HAP-1 (cell line): Measurements from ENCODE around the gene MICALL1.
"Not testable (repeated sequence)": the region's sequence is repeated elsewhere in the genome, so short reads cannot be mapped to it uniquely, and the experiment has no call there.

ENCODE experiments used
- DNase-seq, 2 experiments: peaks; one replicate each; pipeline ENCODE4 v3.0.0-alpha.2; 2016 to 2020; ENCODE audit warnings: low spot score in 2 of 2
- H3K27me3 ChIP-seq: fragments of 250-450 bp; sonication (Bioruptor Pico); 2 replicates; pipeline ENCODE4 v1.5.1; 2020; ENCODE audit warnings: low read depth, mild to moderate bottlenecking, moderate library complexity
- H3K36me3 ChIP-seq: fragments of 250-450 bp; sonication (Bioruptor Pico); replicated peaks from 2 replicates; pipeline ENCODE4 v1.5.1; 2020; ENCODE audit warnings: mild to moderate bottlenecking
- H3K4me1 ChIP-seq: fragments of 250-450 bp; sonication (Bioruptor Pico); 2 replicates; pipeline ENCODE4 v1.5.1; 2020; ENCODE audit warnings: mild to moderate bottlenecking
- H3K4me3 ChIP-seq: fragments of 250-450 bp; sonication (Bioruptor Pico); 2 replicates; pipeline ENCODE4 v1.5.1; 2020; ENCODE audit warnings: mild to moderate bottlenecking, moderate library complexity
- H3K9me3 ChIP-seq: fragments of 250-450 bp; sonication (Bioruptor Pico); 2 replicates; pipeline ENCODE4 v1.5.1; 2020; ENCODE audit warnings: mild to moderate bottlenecking, moderate library complexity
- in situ Hi-C: fragments of 300-500 bp; cut with MboI; formaldehyde crosslinking; loops from 3 replicates; pipeline ENCODE4 v1.14.3; 2020; ENCODE audit warnings: low sequenced_read_pairs, inconsistent platforms, mixed read lengths

Gene MICALL1

DNA sequence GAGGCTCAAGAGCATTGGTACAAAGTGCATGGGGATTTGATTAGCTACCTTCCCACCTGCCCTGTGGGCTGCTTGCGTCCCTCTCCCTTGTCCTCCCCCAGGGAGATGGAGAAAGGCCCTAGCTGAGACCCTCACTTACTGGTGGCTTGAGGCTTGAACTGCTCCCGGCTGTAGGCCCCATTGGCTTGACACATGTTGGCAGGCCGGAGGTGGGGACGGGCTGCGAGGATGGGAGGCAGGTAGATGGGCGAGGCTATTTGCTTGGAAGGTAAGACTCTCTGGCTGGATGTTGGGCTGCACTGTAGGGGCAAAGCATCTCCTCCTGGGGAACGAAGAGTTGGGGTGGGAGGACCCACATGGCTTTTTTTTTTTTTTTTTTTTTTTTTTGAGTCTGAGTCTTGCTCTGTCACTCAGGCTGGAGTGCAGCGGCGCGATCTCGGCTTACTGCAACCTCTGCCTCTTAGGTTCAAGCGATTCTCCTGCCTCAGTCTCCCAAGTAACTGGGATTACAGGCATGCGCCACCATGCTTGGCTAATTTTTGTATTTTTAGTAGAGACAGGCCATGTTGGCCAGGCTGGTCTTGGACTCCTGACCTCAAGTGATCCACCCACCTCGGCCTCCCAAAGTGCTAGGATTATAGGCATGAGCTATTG, 41.2 kb downstream of the MICALL1 start:
- H3K9me3 ChIP-seq, H3K4me1 ChIP-seq, H3K27me3 ChIP-seq, H3K4me3 ChIP-seq, DNase-seq, H3K36me3 ChIP-seq, in situ Hi-C loops: not testable (repeated sequence)

DNA sequence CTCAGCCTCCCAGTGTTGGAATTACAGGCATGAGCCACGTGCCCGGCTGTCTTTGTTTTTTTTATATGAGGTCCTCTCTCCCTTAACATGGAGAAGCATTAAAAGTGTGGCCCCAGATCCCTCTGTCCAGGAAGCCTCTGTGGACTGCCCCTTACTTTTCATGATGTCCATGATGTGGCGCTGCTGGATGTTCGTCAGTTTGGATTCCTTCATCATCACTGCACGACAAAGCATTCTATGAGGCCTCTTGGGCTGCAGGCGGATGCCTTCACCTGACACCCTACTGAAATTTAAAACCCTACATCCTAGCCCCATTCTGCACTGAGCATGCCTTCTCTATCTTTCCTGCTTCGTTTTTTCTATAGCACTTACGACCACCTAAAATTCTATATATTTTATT, 45.2 kb downstream of the MICALL1 start:
- H3K4me1 ChIP-seq = peaks cover 5% of the 10 kb centered on the region
- in situ Hi-C loops = loop anchor here (10.0 kb wide), 1 partner anchor 137 kb away; no protein-coding TSS in a partner anchor
- H3K4me3 ChIP-seq = no peak overlapping the region
- H3K36me3 ChIP-seq = peaks cover 8% of the 10 kb centered on the region; the same call in 1 of the 2 replicates
- no peaks in the 10 kb centered on the region for H3K27me3 ChIP-seq
- DNase-seq = no peak
- no peaks in the 10 kb centered on the region for H3K9me3 ChIP-seq

- Histone ChIP-seq H3K4me3 (peak overlapping the region; percentile 100), H3K36me3 (peaks cover 18% of the 10 kb centered on the region)
- not testable (repeated sequence) for H3K27me3 ChIP-seq, H3K9me3 ChIP-seq, DNase-seq, H3K4me1 ChIP-seq
- in situ Hi-C loops = loop anchor here (10.0 kb wide), 1 partner anchor 138 kb away; no protein-coding TSS in a partner anchor
These were observed 46.5 kb downstream of the MICALL1 start for GRCh38 chr22:37952629-37953028.

DNA sequence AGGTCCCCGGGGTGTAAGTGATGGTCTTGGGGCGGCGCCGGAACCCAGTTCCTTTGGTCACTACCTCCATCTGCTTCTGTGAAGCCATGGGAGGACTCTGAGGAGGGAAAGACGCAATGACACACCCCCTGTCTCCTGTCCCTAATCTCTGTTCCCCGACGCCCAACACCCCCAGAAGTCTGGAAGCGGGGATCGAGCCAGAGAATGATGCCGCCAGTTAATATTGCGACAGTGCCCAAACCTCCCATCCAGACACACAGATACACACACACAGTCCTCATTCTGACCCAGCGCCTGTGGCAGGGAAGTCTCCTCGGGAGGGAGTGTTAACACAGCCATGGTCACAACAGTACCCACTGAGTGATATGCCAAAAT, 47.0 kb downstream of the MICALL1 start:
- in situ Hi-C loops = loop anchor here (10.0 kb wide), 1 partner anchor 138 kb away; no protein-coding TSS in a partner anchor
- Histone ChIP-seq H3K36me3 (peaks cover 22% of the 10 kb centered on the region), H3K27me3 (no peaks in the 10 kb centered on the region), H3K9me3 (no peaks in the 10 kb centered on the region), H3K4me1 (peaks cover 5% of the 10 kb centered on the region), H3K4me3 (peak overlapping the region; percentile 100)
- no peak for DNase-seq

DNA sequence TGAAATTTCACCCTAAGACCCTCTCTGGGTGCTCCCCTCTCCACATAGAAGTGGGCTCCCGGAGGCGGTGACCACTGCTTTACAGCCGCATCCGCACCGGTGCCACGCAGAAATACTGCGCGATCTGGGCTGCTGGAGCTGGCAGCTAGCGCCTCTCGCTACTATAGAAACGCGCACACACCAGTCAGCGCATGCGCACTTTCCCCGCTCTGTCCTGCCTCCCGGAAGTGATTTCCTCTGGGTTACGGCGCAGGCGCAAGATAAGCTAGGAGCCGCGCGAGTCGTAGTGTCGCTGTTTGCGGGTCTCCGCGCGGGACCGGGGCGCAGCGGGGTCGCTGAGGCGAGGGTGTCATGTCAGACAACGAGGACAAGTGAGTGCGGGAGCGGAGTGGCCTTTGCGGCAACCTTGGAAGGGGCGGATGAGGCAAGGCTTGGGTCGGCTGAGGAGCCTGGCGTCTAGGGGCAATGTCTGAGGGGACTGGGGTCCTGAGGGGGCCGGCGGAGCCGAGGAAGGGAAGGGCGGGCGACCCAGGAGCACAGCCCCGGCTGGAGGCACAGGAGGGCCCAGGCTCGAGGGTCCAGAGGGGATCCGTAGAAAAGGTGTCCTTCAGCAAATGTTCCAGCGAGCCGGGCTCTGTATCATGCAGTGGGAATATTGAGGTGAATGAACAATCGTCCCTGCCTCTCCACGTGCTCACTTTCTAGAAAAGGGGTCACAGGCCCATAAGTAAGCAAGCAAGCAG, 47.5 kb downstream of the MICALL1 start, which contains the start of the genes C22orf23 and POLR2F:
TSS of gene C22orf23 (minus strand) at position 165 of the 743 bp plus-strand sequence. CDS start 452 bp downstream, outside the sequence.
TSS of gene POLR2F (plus strand) at position 263 of the 743 bp plus-strand sequence. CDS start at position 352, 89 bp downstream.
- peaks cover 24% of the 10 kb centered on the region for H3K36me3 ChIP-seq
- peak within 1 kb of the TSS; percentile 100 for H3K4me3 ChIP-seq
- H3K4me1 ChIP-seq = peaks cover 5% of the 10 kb centered on the region
- in situ Hi-C loops = loop anchor here (10.0 kb wide), 1 partner anchor 139 kb away; no protein-coding TSS in a partner anchor
- peak; percentile 94 to 96 for DNase-seq
- no peaks in the 10 kb centered on the region for H3K9me3 ChIP-seq
- no peaks in the 10 kb centered on the region for H3K27me3 ChIP-seq

- in situ Hi-C loops = loop anchor here (10.0 kb wide), 1 partner anchor 140 kb away; no protein-coding TSS in a partner anchor
- Histone ChIP-seq H3K27me3 (no peaks in the 10 kb centered on the region), H3K36me3 (peaks cover 33% of the 10 kb centered on the region), H3K9me3 (no peaks in the 10 kb centered on the region), H3K4me1 (peaks cover 5% of the 10 kb centered on the region), H3K4me3 (peak overlapping the region; percentile 100)
- DNase-seq = no peak
These were observed 48.6 kb downstream of the MICALL1 start for GRCh38 chr22:37954686-37955085.

DNA sequence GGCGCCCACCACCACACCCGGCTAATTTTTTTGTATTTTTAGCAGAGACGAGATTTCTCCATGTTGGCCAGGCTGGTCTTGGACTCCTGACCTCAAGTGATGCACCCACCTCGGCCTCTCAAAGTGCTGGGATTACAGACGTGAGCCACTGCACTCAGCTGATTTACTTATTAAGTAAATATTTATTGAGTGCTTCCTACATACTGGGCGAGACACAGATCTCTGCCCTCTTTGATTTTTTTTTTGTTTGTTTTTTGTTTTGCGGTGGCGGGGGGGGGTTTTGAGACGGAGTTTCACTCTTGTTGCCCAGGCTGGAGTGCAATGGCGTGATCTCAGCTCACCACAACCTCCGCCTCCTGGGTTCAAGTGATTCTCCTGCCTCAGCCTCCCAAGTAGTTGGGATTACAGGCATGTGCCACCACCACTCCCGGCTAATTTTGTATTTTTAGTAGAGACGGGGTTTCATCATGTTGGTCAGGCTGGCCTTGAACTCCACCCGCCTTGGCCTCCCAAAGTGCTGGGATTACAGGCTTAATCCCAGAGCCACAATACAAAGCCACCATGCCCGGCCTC, 49.8 kb downstream of the MICALL1 start:
- DNase-seq, H3K9me3 ChIP-seq, H3K4me1 ChIP-seq, H3K4me3 ChIP-seq, H3K27me3 ChIP-seq: not testable (repeated sequence)
- in situ Hi-C loops = loop anchor here (10.0 kb wide), 1 partner anchor 141 kb away; no protein-coding TSS in a partner anchor
- peaks cover 38% of the 10 kb centered on the region for H3K36me3 ChIP-seq

DNA sequence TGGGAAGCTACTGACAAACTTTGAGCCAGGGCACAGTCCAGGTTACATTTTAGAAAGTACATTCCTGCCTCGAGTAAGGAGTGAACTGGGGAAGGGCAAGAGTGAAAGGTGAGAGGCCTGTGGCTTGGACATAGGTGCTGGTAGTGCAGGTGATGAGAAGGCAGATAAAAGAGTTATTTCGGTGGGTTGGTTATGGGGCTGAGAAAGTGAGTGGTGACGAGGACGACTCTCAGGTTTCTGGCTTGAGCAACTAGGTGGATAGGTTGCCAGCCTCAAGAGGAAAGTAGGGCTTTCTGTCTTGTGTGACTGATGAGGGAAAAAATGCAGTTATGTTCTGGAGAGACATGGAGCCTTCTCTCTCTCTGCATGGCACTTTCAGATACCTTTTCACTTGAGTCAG, 51.1 kb downstream of the MICALL1 start:
- peaks cover 52% of the 10 kb centered on the region for H3K36me3 ChIP-seq
- in situ Hi-C loops = loop anchor here (10.0 kb wide), 1 partner anchor 142 kb away; no protein-coding TSS in a partner anchor

DNA sequence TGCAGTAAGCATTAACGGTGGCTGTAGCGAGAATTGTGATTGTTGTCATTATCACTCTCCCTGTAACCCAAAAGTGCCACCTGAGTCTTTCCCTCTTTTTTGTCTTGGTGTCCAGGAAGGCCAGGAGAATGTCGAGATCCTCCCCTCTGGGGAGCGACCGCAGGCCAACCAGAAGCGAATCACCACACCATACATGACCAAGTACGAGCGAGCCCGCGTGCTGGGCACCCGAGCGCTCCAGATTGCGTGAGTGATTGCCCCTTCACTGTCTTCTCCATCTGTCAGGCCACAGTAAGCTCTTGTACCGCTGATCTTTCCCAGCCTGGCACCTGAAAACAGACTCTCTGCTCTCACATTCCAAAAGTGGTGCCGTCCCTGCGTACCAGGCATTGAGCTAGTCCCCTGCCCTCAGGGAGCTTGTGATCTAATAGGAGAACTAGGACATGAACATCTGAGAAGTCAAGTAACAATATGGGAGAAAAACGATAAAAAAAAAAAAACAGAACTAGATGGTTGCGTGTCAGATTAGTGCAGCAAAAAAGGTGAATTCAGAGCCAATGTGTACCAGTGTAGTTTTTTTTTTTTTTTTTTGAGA, 53.2 kb downstream of the MICALL1 start:
- Histone ChIP-seq H3K9me3 (no peaks in the 10 kb centered on the region), H3K27me3 (no peaks in the 10 kb centered on the region), H3K4me1 (peaks cover 5% of the 10 kb centered on the region), H3K4me3 (no peak overlapping the region), H3K36me3 (peaks cover 59% of the 10 kb centered on the region)
- in situ Hi-C loops = loop anchor here (10.0 kb wide), 1 partner anchor 145 kb away; no protein-coding TSS in a partner anchor
- DNase-seq = no peak

More for the DNA sequence above, 51.1 kb downstream of the MICALL1 start:
- peaks cover 5% of the 10 kb centered on the region for H3K4me1 ChIP-seq
- H3K9me3 ChIP-seq = no peaks in the 10 kb centered on the region
- H3K4me3 ChIP-seq = no peak overlapping the region
- DNase-seq = no peak
- H3K27me3 ChIP-seq = no peaks in the 10 kb centered on the region

GRCh38 chr22:37961062-37961461, 55.0 kb downstream of the MICALL1 start:
- Histone ChIP-seq H3K4me3 (no peak overlapping the region), H3K4me1 (no peaks in the 10 kb centered on the region), H3K9me3 (no peaks in the 10 kb centered on the region), H3K27me3 (no peaks in the 10 kb centered on the region), H3K36me3 (peaks cover 71% of the 10 kb centered on the region)
- in situ Hi-C loops = no loop called here
- no peak for DNase-seq

DNA sequence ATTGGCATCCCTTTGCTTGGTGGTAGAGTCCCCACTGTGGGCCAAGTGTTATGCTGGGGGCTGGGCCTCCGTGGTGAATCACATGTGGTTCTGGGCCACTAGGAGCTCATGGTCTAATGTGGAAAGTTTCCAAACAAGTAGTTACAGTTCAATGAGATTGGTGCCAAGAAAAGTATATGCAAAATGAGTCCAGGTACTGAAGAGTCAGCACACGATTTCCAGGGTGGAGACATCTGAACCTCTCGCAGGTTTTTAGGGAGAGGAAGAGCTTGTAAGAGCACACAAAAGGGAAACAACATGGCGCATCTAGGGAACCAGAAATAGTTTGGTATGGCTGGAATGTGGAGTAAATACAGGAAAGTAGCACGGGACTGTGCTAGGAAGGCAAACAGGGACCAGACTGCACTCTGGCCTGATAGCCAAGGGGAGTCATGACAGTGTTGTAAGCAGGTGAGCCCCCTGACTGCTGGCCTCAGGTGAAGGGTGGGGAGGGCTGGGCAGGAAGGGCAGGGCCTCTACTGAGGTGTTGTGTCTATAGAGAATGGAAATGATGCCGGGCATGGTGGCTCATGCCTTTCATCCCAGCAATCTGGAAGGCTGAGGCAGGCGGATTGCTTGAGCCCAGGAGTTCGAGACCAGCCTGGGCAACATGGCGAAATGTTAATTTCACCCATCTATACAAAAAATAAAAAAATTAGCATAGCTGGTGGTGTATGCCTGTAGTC, 60.0 kb downstream of the MICALL1 start:
- Histone ChIP-seq H3K4me1 (no peaks in the 10 kb centered on the region), H3K27me3 (no peaks in the 10 kb centered on the region), H3K36me3 (peaks cover 66% of the 10 kb centered on the region), H3K9me3 (no peaks in the 10 kb centered on the region), H3K4me3 (no peak overlapping the region)
- no peak for DNase-seq
- in situ Hi-C loops = no loop called here

DNA sequence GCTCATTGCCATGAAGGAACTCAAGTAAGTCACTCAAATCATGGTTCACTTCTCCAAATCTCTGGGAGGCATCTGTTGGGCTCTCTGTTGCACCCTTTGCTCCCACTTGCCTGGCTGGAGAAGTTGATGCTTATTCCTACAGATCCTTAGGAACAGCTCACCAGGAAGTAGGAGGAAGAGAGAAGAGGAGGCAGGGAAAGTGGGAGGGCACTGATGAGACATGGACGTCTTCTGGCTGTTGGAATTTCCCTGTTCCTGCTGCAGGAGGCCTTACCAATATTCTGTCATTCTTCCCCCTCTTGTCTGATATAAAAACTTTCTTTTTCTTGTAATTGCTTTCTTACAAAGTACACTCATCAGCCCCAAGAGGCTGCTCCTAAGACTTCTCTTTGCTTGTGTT, 61.0 kb downstream of the MICALL1 start:
- in situ Hi-C loops = no loop called here
- no peaks in the 10 kb centered on the region for H3K4me1 ChIP-seq
- H3K27me3 ChIP-seq = no peaks in the 10 kb centered on the region
- DNase-seq = no peak
- no peak overlapping the region for H3K4me3 ChIP-seq
- peaks cover 55% of the 10 kb centered on the region for H3K36me3 ChIP-seq
- no peaks in the 10 kb centered on the region for H3K9me3 ChIP-seq
